Gastrocnemius medialis (tissue), 4 donors: ENCODE data around the gene BCL6B.

Source experiments
- CTCF ChIP-seq, 5 experiments: fragments of 450-650 bp in 3 of 5; fragments of 200-600 bp in 2 of 5; sonication (generic) in 2 of 5; IDR thresholded peaks in 4 of 5; conservative IDR thresholded peaks in 1 of 5; 1 replicate in 4 of 5; 2 replicates in 1 of 5; pipeline ENCODE4 v1.5.1; 2016 to 2019; ENCODE audit warnings: antibody characterized with exemption in 5 of 5, mild to moderate bottlenecking in 3 of 5, moderate library complexity in 3 of 5
- POLR2A ChIP-seq, 2 donors: fragments of 450-650 bp; IDR thresholded peaks; one replicate each; pipeline ENCODE4 v1.6.1; 2017; ENCODE audit warnings: antibody characterized with exemption in 2 of 2, mild to moderate bottlenecking in 2 of 2, moderate library complexity in 2 of 2

GRCh38 chr17:7034955-7035590 lies 12.2 kb downstream of the BCL6B start:
- no peak for TF ChIP-seq CTCF (IDR thresholded peaks at IDR 0.05 in 4 of 5, conservative IDR thresholded peaks at IDR 0.05 in 1 of 5)
- TF ChIP-seq POLR2A (IDR thresholded peaks at IDR 0.05), result no peak
